RWPE1 (cell line): ENCODE data around the gene USP22.

Experiments
- CTCF ChIA-PET: fragments of 350-600 bp; sonication (Branson Sonifier 250); formaldehyde crosslinking; extraction: SDS; loops from one replicate; lab custom pipeline; 2021; lab: Yijun Ruan, JAX
- POLR2A ChIA-PET: fragments of 400-600 bp; formaldehyde crosslinking; extraction: SDS; loops from one replicate; lab custom pipeline; 2020; ENCODE audit warnings: antibody characterized with exemption; ENCODE audit not compliant: low non-redundant PET; lab: Yijun Ruan, JAX
- DNase-seq: peaks from one replicate; pipeline ENCODE4 v3.0.0; 2012; ENCODE audit warnings: low spot score
- H3K27ac ChIP-seq: fragments of 450-650 bp; 2 replicates; pipeline ENCODE4 v1.5.1; 2017
- CTCF ChIP-seq: fragments of 450-650 bp; conservative IDR thresholded peaks from 2 replicates; pipeline ENCODE4 v1.5.1; 2017; ENCODE audit warnings: low read depth, mild to moderate bottlenecking

The USP22 gene

GRCh38 chr17:20954794-20955193 is 88.0 kb downstream of the USP22 start:
- no peak overlapping the region for H3K27ac ChIP-seq
- no peak for TF ChIP-seq CTCF
- ChIA-PET POLR2A (no interaction called here), CTCF (no interaction called here)
- no peak for DNase-seq

GRCh38 chr17:20952183-20952582 is 90.6 kb downstream of the USP22 start:
- POLR2A ChIA-PET = no interaction called here

More at GRCh38 chr17:20952183-20952582, 90.6 kb downstream of the USP22 start:
- no peak for DNase-seq
- no peak overlapping the region for H3K27ac ChIP-seq
- TF ChIP-seq CTCF = no peak
- CTCF ChIA-PET = interaction anchor here (1.2 kb wide), 1 partner anchor 8 kb away, joined by 3 read pairs; no protein-coding TSS in a partner anchor
